Activated CD8-positive, alpha-beta T cell treated with anti-CD3 and anti-CD28 coated beads, Interleukin-2, amount 10 ng/mL, durations not matched to agents 7 days and 5 days (primary cell): ENCODE data around the gene KLHL35. TPM values are rescaled to one million over a fixed set of nuclear protein-coding genes. Genes with fewer than 3 reads are reported as not detected.

Experiments used
- ATAC-seq: fragments of 150-1000 bp; cut with Tn5 transposase; one replicate; pipeline ENCODE4 v1.10.0; 2021; ENCODE audit warnings: moderate library complexity
- CTCF ChIA-PET: fragments of 350-600 bp; sonication (Branson Sonifier 250); formaldehyde crosslinking; loops from one replicate; lab custom pipeline; 2021; ENCODE audit warnings: antibody characterized with exemption; lab: Charles Lee
- POLR2A ChIA-PET: fragments of 350-600 bp; sonication (Branson Sonifier 250); formaldehyde crosslinking; loops from one replicate; lab custom pipeline; 2021; ENCODE audit warnings: antibody characterized with exemption; lab: Charles Lee
- DNase-seq: peaks from one replicate; pipeline ENCODE4 v3.0.0-alpha.2; 2020
- H3K27ac Mint-ChIP-seq: one replicate; pipeline ENCODE4 v1.8.0; 2021; ENCODE audit warnings: mild to moderate bottlenecking, mixed read lengths
- H3K27me3 Mint-ChIP-seq: one replicate; pipeline ENCODE4 v1.8.0; 2021; ENCODE audit warnings: low read depth, mixed read lengths
- H3K36me3 Mint-ChIP-seq: one replicate; pipeline ENCODE4 v1.8.0; 2021; ENCODE audit warnings: low read depth, mixed read lengths
- H3K4me1 Mint-ChIP-seq: one replicate; pipeline ENCODE4 v1.8.0; 2021; ENCODE audit warnings: low read depth, mixed read lengths
- H3K4me3 Mint-ChIP-seq: one replicate; pipeline ENCODE4 v1.8.0; 2021; ENCODE audit warnings: mild to moderate bottlenecking, mixed read lengths
- H3K9me3 Mint-ChIP-seq: one replicate; pipeline ENCODE4 v1.8.0; 2022; ENCODE audit warnings: mixed read lengths; ENCODE audit not compliant: insufficient read depth
- total RNA-seq, 2 experiments: library from RNA; stranded (reverse); gene quantifications; one replicate each; pipeline ENCODE4 v1.2.3, GENCODE V29; 2021

The KLHL35 gene, protein sequence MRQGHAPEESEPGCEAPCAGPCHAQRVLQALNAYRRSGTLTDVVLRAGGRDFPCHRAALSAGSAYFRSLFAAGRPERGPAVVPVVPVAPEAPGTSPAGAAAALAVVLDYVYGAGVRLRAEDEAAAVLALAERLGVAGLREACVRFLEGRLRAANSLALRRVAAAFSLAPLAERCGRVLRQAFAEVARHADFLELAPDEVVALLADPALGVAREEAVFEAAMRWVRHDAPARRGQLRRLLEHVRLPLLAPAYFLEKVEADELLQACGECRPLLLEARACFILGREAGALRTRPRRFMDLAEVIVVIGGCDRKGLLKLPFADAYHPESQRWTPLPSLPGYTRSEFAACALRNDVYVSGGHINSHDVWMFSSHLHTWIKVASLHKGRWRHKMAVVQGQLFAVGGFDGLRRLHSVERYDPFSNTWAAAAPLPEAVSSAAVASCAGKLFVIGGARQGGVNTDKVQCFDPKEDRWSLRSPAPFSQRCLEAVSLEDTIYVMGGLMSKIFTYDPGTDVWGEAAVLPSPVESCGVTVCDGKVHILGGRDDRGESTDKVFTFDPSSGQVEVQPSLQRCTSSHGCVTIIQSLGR
- under 1 TPM; 0.26 to 0.31 TPM for total RNA-seq

- H3K4me1 Mint-ChIP-seq = peaks cover 16% of the 10 kb centered on the region
- H3K36me3 Mint-ChIP-seq = peaks cover 6% of the 10 kb centered on the region
- DNase-seq (no peak), ATAC-seq (no peak)
- ChIA-PET POLR2A (no interaction called here), CTCF (interaction anchor here (0.9 to 1.8 kb wide), 4 partner anchors 11 to 45 kb away, joined by 3 to 7 read pairs (median 4); no protein-coding TSS in a partner anchor)
- H3K27me3 Mint-ChIP-seq = peaks cover 43% of the 10 kb centered on the region
- no peak within 1 kb of the TSS for H3K4me3 Mint-ChIP-seq
- no peak within 1 kb of the TSS for H3K27ac Mint-ChIP-seq
- H3K9me3 Mint-ChIP-seq = peaks cover 4% of the 10 kb centered on the region
Measured at GRCh38 chr11:75432911-75433321, at the start of gene KLHL35. Gene KLHL35, minus strand, starts transcription at chr11:75433203. Its CDS starts 2,574 bp downstream, at chr11:75430629.

- H3K4me1 Mint-ChIP-seq = peaks cover 11% of the 10 kb centered on the region
- no peak overlapping the region for H3K4me3 Mint-ChIP-seq
- no peaks in the 10 kb centered on the region for H3K9me3 Mint-ChIP-seq
- H3K27me3 Mint-ChIP-seq = no peaks in the 10 kb centered on the region
- ATAC-seq (no peak), DNase-seq (no peak)
- ChIA-PET POLR2A (no interaction called here), CTCF (no interaction called here)
- H3K36me3 Mint-ChIP-seq = no peaks in the 10 kb centered on the region
- H3K27ac Mint-ChIP-seq = no peak overlapping the region
Measured at GRCh38 chr11:75481922-75482606, 49.1 kb upstream of the KLHL35 start.

DNA sequence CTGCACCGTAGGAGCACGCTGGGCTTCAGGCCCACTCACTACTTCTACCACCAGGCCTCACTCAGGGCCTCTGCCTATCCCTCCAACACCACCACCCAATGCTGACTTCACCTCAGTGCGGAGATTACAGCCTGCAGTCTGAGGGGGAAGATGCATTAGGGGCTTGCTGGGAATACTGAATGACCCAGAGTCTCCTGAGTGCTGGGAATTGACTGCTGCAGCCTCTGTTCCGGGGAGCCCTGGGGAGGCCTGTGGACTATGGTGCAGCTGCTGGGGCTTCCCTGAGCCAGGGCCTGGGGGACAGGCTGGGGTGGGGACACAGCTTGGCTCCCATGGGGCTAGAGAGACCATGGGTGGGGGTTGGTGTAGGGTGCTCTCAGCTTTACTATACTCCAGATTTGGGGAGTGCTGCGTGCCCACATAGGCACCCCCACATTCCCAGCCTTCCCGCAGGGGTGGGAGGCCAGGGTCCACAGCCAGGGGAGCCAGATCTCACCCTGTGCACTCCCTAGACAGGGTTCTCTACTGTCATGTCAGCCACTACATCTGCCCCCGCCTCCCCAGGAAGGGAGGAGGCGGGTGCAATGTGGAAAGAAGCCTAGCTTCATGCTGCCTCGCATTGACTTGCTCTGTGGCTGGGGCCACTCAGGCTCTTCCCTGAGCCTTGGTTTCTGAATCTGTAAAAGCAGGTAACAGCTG lies 48.4 kb upstream of the KLHL35 start:
- H3K9me3 Mint-ChIP-seq = no peaks in the 10 kb centered on the region
- no peak for ATAC-seq
- CTCF ChIA-PET = no interaction called here

DNA sequence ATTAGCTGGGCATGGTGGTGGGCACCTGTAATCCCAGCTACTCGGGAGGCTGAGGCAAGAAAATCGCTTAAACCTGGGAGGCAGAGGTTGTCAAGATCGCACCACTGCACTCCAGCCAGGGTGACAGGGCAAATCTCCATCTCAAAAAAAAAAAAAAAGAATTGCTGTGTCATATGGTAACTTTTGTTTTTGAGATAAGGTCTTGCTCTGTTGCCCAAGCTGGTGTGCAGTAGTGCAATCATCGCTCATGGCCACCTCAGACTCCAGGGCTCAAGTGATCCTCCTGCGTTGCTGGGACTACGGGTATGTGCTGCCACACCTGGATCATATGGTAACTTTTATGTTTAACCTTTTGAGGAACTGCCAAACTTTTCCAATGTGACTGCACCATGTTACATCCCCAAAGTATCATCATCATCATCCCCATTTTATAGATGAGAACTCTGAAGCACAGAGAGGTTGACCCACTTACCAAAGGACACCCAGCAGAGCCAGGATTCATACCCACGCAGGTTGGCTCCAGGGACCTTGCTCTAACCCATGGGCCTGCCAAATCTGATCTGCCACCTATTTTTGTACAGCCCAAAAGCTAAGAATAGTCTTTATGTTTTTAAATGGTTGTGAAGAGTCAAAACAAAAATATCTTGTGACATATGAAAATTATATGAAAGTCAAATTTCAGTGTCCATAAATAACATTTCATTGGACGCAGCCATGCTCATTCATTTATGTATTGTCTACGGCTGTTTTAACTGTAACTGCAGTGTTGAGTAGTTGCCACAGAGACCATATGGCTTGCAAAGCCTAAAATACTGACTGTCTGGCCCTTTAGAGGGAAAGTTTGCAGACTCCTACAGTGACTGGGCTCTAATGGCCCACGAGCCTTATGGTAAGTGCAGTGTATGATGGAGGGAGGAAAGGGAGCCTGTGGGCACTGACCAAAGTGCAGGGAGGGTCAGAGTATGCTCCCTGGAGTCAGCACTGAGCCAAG lies 47.5 kb upstream of the KLHL35 start:
- Mint-ChIP-seq H3K4me1 (peaks cover 21% of the 10 kb centered on the region), H3K9me3 (no peaks in the 10 kb centered on the region), H3K4me3 (no peak overlapping the region), H3K27ac (no peak overlapping the region), H3K27me3 (no peaks in the 10 kb centered on the region), H3K36me3 (no peaks in the 10 kb centered on the region)
- CTCF ChIA-PET = no interaction called here
- DNase-seq = no peak
- POLR2A ChIA-PET = no interaction called here
- no peak for ATAC-seq

More for the DNA sequence above, 48.4 kb upstream of the KLHL35 start:
- Mint-ChIP-seq H3K4me1 (peaks cover 12% of the 10 kb centered on the region), H3K4me3 (no peak overlapping the region), H3K27me3 (no peaks in the 10 kb centered on the region), H3K27ac (no peak overlapping the region), H3K36me3 (no peaks in the 10 kb centered on the region)
- POLR2A ChIA-PET = no interaction called here
- no peak for DNase-seq

DNA sequence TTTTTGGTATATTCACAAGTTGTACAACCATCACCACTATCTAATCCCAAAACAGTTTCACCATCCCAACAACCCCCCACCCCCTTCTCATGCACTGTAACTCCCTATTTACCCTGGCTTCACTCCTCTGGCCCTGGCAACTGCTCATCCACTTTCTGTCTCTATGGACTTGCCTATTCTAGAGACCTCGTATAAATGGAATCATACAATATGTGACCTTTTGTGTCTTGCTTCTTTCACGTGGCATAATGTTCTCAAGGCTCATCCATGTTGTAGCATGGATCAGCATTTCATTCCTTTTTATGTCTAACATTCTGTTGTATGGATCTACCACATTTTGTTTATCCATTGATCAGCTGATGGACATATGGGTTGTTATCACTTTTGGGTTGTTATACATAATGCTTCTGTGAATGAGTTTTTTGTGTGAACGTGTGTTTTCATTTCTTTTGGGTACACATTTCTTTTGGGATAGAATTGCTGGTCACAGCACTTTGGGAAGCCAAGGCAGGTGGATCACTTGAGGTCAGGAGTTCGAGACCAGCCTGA lies 46.7 kb upstream of the KLHL35 start:
- H3K27ac Mint-ChIP-seq = no peak overlapping the region
- H3K27me3 Mint-ChIP-seq = no peaks in the 10 kb centered on the region
- ChIA-PET CTCF (no interaction called here), POLR2A (no interaction called here)
- no peaks in the 10 kb centered on the region for H3K36me3 Mint-ChIP-seq
- ATAC-seq (no peak), DNase-seq (no peak)
- no peaks in the 10 kb centered on the region for H3K9me3 Mint-ChIP-seq
- no peak overlapping the region for H3K4me3 Mint-ChIP-seq
- H3K4me1 Mint-ChIP-seq = peaks cover 29% of the 10 kb centered on the region

DNA sequence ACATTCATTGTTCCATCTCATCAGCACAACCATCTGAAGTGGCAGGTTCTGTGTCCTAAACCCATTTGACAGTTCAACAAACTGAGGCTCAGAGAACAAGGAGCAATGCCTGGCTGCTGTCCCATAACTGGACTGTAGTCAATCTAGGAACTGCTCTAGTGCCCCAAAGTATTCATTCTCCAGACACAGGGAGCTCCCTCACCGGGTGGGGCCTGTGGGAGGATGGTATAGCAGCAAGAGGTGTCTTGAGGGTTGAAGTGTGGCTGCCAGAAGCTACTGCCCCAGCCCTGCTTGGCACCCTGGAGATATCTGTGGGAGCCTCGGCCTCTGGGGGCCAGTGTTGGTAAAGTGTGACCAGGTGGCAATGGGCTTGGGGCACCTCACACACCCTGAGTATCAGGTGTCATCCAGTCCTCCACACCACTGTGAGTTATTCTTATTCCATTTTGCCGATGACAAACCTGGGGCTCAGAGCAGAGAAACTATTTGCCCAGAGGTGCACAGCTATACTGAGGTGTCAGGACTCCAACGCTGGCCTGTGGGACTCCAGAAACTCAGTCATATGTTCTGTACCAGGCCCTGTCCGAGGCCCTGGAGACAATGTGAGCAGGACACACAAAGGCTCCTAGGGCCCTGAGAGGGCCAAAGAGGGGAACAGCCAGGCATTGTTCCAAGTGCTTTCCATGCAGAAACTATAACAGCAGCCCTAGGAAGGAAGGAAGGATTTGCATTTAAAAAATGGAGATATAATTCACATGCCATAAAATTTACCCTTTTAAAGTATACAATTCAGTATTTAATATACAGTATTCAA lies 46.0 kb upstream of the KLHL35 start:
- no peak for ATAC-seq
- DNase-seq = no peak
- no peak overlapping the region for H3K4me3 Mint-ChIP-seq
- no peaks in the 10 kb centered on the region for H3K9me3 Mint-ChIP-seq
- no peaks in the 10 kb centered on the region for H3K36me3 Mint-ChIP-seq
- H3K4me1 Mint-ChIP-seq = peaks cover 35% of the 10 kb centered on the region
- no peaks in the 10 kb centered on the region for H3K27me3 Mint-ChIP-seq
- ChIA-PET CTCF (no interaction called here), POLR2A (no interaction called here)
- H3K27ac Mint-ChIP-seq = no peak overlapping the region

DNA sequence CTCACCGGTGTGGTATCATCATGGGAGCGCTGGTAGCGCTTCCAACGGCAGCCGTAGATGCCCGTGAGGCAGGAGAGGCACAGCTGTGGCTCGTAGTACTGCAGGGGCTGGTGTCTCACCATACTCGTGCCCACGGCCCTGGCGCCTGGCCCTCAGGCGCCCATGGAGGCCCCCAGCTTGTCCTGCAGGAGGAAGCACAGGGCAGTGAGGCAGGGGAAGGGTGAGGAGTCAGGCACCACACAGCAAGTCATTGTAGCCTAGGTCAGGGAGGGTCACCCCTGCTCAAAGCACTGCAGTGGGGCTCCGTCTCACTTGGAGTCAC lies 44.6 kb upstream of the KLHL35 start:
- Mint-ChIP-seq H3K4me3 (no peak overlapping the region), H3K9me3 (no peaks in the 10 kb centered on the region), H3K36me3 (no peaks in the 10 kb centered on the region), H3K4me1 (peaks cover 35% of the 10 kb centered on the region), H3K27ac (no peak overlapping the region), H3K27me3 (no peaks in the 10 kb centered on the region)
- ATAC-seq (no peak), DNase-seq (no peak)
- ChIA-PET CTCF (interaction anchor here (1.4 kb wide), 1 partner anchor 48 kb away, joined by 7 read pairs; the partner anchor contains the start of gene GDPD5), POLR2A (interaction anchor here (0.8 kb wide), 1 partner anchor 161 kb away, joined by 3 read pairs; no protein-coding TSS in a partner anchor)

GRCh38 chr11:75476739-75477613 lies 44.0 kb upstream of the KLHL35 start:
- Mint-ChIP-seq H3K4me3 (no peak overlapping the region), H3K36me3 (no peaks in the 10 kb centered on the region), H3K4me1 (peaks cover 35% of the 10 kb centered on the region), H3K27me3 (no peaks in the 10 kb centered on the region), H3K9me3 (no peaks in the 10 kb centered on the region), H3K27ac (peak overlapping the region; percentile 98)
- ChIA-PET CTCF (interaction anchor here (1.4 to 1.7 kb wide), 2 partner anchors 49 to 55 kb away, joined by 7 to 9 read pairs; partner anchors contain the start of gene GDPD5), POLR2A (interaction anchor here (0.8 to 1.3 kb wide), 3 partner anchors 15 to 77 kb away, joined by 3 to 6 read pairs (median 3); no protein-coding TSS in a partner anchor)
- ATAC-seq (no peak), DNase-seq (no peak)
